HEK293T (cell line): ENCODE results near the gene PRSS27.

Experiments
- CTCF ChIA-PET: fragments of 350-600 bp; formaldehyde crosslinking; extraction: SDS; loops from one replicate; lab custom pipeline; 2021; ENCODE audit warnings: antibody characterized with exemption, inconsistent platforms; lab: Yijun Ruan, JAX
- POLR2A ChIA-PET: fragments of 350-600 bp; formaldehyde crosslinking; extraction: SDS; loops from one replicate; lab custom pipeline; 2020; ENCODE audit warnings: antibody characterized with exemption, inconsistent platforms; lab: Yijun Ruan, JAX
- DNase-seq: peaks from one replicate; pipeline ENCODE4 v3.0.0; 2012; ENCODE audit warnings: mixed read lengths; ENCODE audit errors: extremely low spot score
- ARNT ChIP-seq: fragments of 450-650 bp; IDR thresholded peaks from 2 replicates; pipeline ENCODE4 v1.6.1; 2017; ENCODE audit warnings: mild to moderate bottlenecking
- BHLHE40 ChIP-seq: fragments of 450-650 bp; IDR thresholded peaks from 2 replicates; pipeline ENCODE4 v1.6.1; 2016; ENCODE audit warnings: mild to moderate bottlenecking, moderate library complexity, borderline replicate concordance
- CTBP1 ChIP-seq: fragments of 450-650 bp; IDR thresholded peaks from 2 replicates; pipeline ENCODE4 v1.6.1; 2016; ENCODE audit warnings: borderline replicate concordance
- ELF4 ChIP-seq: fragments of 450-650 bp; IDR thresholded peaks from 2 replicates; pipeline ENCODE4 v1.6.1; 2017; ENCODE audit warnings: antibody characterized with exemption
- FOXA1 ChIP-seq: fragments of 450-650 bp; IDR thresholded peaks from 2 replicates; pipeline ENCODE4 v1.6.1; 2016; ENCODE audit warnings: mild to moderate bottlenecking
- FOXK2 ChIP-seq: fragments of 450-650 bp; IDR thresholded peaks from 2 replicates; pipeline ENCODE4 v1.6.1; 2016; ENCODE audit warnings: mild to moderate bottlenecking
- FOXM1 ChIP-seq: fragments of 450-650 bp; IDR thresholded peaks from 2 replicates; pipeline ENCODE4 v1.6.1; 2017; ENCODE audit warnings: mild to moderate bottlenecking, borderline replicate concordance
- HDGF ChIP-seq: fragments of 450-650 bp; IDR thresholded peaks from 2 replicates; pipeline ENCODE4 v1.6.1; 2017; ENCODE audit warnings: antibody characterized with exemption, borderline replicate concordance
- L3MBTL2 ChIP-seq: fragments of 450-650 bp; conservative IDR thresholded peaks from 2 replicates; pipeline ENCODE4 v1.6.1; 2016; ENCODE audit warnings: mild to moderate bottlenecking
- LEF1 ChIP-seq: fragments of 450-650 bp; IDR thresholded peaks from 2 replicates; pipeline ENCODE4 v1.6.1; 2017; ENCODE audit warnings: mild to moderate bottlenecking, borderline replicate concordance
- NFRKB ChIP-seq: fragments of 450-650 bp; IDR thresholded peaks from 2 replicates; pipeline ENCODE4 v1.6.1; 2016; ENCODE audit warnings: mild to moderate bottlenecking, moderate library complexity
- SP1 ChIP-seq: fragments of 450-650 bp; IDR thresholded peaks from 2 replicates; pipeline ENCODE4 v1.6.1; 2017
- SUZ12 ChIP-seq: fragments of 450-650 bp; IDR thresholded peaks from 2 replicates; pipeline ENCODE4 v1.6.1; 2016; ENCODE audit warnings: mild to moderate bottlenecking
- TARDBP ChIP-seq: fragments of 450-650 bp; IDR thresholded peaks from 2 replicates; pipeline ENCODE4 v1.6.1; 2016
- ZNF384 ChIP-seq: fragments of 450-650 bp; IDR thresholded peaks from 2 replicates; pipeline ENCODE4 v1.6.1; 2016
- TF ChIP-seq, protein P1 (sequence below): fragments of 450-650 bp; IDR thresholded peaks from 2 replicates; pipeline ENCODE4 v1.6.1; 2016

Gene PRSS27

DNA sequence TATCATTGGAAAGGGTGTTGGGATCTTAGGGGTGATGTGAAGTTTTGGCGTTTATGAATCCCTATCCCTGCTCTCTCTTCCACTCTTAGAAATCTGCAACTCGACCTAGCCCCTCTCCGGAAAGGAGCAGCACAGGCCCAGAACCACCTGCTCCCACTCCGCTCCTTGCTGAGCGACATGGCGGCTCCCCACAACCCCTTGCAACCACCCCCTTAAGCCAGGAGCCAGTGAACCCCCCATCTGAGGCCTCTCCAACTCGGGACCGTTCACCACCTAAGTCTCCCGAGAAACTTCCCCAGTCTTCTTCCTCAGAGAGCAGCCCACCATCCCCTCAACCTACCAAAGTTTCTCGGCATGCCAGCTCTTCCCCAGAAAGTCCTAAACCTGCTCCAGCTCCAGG is 41.4 kb upstream of the PRSS27 start:
- ChIA-PET CTCF (no interaction called here), POLR2A (no interaction called here)
- DNase-seq = no peak
- no peak for TF ChIP-seq ZNF384
- TF ChIP-seq, protein P1, sequence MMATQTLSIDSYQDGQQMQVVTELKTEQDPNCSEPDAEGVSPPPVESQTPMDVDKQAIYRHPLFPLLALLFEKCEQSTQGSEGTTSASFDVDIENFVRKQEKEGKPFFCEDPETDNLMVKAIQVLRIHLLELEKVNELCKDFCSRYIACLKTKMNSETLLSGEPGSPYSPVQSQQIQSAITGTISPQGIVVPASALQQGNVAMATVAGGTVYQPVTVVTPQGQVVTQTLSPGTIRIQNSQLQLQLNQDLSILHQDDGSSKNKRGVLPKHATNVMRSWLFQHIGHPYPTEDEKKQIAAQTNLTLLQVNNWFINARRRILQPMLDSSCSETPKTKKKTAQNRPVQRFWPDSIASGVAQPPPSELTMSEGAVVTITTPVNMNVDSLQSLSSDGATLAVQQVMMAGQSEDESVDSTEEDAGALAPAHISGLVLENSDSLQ = no peak
- no peak for TF ChIP-seq FOXM1
- no peak for TF ChIP-seq FOXA1

DNA sequence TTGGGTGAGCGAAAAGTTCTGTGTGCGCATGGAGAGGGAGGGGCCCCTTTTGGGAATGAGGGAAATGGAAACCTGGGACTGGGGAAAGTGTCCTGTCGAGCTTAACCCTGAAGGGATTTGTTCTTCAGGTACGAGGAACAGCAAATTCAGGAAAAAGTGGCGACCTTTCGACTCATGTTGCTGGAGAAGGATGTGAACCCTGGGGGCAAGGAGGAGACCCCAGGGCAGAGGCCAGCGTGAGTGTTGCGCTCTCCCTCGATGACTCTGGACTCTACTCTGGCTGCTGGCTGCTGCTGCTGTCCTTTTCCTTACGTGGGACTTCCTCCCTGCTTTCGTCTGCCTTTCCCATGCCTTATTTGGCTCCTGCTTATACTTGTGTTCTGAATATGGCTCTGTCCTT is 37.3 kb upstream of the PRSS27 start:
- no peak for DNase-seq
- TF ChIP-seq, protein P1 = no peak
- TF ChIP-seq ARNT (no peak), LEF1 (no peak), CTBP1 (no peak), ZNF384 (no peak), L3MBTL2 (no peak), TARDBP (no peak), ELF4 (no peak), BHLHE40 (no peak), FOXK2 (no peak), FOXM1 (no peak), HDGF (no peak)
- POLR2A ChIA-PET = interaction anchor here (0.7 kb wide), 1 partner anchor 21 kb away, joined by 4 read pairs; no protein-coding TSS in a partner anchor
- CTCF ChIA-PET = no interaction called here

DNA sequence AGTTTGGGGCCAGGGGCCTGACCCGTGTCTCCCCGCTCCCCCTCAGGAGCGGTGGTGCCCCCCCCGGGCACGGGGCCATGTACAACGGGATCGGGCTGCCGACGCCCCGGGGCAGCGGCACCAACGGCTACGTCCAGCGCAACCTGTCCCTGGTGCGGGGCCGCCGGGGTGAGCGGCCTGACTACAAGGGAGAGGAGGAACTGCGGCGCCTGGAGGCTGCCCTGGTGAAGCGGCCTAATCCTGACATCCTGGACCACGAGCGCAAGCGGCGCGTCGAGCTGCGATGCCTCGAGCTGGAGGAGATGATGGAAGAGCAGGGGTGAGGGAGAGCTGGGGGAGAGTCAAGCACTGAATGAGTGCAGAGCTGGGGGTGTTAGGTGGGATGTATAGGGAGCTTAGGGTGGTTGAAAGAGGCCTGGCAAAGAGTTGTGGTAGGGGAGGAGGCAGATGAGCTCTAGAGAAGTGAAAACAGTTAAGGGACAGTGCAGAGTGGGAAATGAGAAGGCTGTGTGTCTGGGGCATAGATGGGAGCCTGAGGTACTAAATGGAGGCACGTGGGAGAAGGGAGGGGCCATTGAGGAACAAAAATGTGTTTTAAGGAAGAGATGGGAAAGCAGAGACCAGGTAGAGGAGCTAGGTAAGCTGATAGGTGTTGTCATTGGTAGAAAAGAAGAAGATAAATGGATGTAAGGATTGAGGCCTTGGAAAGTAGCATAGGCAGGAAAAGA is 36.4 kb upstream of the PRSS27 start:
- CTCF ChIA-PET = no interaction called here
- DNase-seq = no peak
- TF ChIP-seq BHLHE40 = no peak
- no peak for TF ChIP-seq SUZ12
- TF ChIP-seq ELF4 = no peak
- TF ChIP-seq SP1 = no peak
- TF ChIP-seq, protein P1 = no peak
- TF ChIP-seq LEF1 = no peak
- TF ChIP-seq FOXM1 = no peak
- POLR2A ChIA-PET = interaction anchor here (1.0 to 1.1 kb wide), 2 partner anchors 18 to 75 kb away, joined by 3 read pairs; no protein-coding TSS in a partner anchor

DNA sequence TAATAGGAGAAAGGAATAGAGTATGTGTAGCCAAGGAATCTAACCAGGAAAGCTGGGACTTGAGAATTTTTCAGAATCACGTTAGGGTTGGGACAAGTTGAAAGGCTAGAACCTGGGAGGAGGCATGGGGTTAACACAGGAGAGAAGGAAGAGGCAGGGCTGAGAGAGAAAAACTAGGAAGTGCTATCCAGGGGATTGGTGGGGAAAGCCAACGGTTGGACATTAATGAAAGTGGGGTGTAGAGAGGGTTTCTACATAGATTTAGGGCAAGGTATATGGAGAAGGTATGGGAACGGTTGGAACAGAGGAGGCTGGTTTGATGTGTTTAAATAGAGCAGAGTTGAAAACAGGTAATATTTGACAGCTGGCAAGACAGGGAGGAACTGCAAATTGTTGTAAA is 35.1 kb upstream of the PRSS27 start:
- no peak for TF ChIP-seq NFRKB
- no peak for TF ChIP-seq ZNF384
- TF ChIP-seq SP1 = no peak
- no peak for TF ChIP-seq FOXM1
- no peak for TF ChIP-seq HDGF
- no peak for TF ChIP-seq CTBP1
- no peak for TF ChIP-seq L3MBTL2
- no peak for TF ChIP-seq LEF1
- no peak for TF ChIP-seq TARDBP
- no peak for TF ChIP-seq FOXK2
- TF ChIP-seq, protein P1 = no peak
- TF ChIP-seq ARNT = no peak
- no peak for TF ChIP-seq FOXA1
- TF ChIP-seq BHLHE40 = no peak
- no peak for TF ChIP-seq SUZ12
- no peak for TF ChIP-seq ELF4
- ChIA-PET CTCF (no interaction called here), POLR2A (interaction anchor here (4.3 kb wide), 1 partner anchor 20 kb away, joined by 42 read pairs; no protein-coding TSS in a partner anchor)
- no peak for DNase-seq

DNA sequence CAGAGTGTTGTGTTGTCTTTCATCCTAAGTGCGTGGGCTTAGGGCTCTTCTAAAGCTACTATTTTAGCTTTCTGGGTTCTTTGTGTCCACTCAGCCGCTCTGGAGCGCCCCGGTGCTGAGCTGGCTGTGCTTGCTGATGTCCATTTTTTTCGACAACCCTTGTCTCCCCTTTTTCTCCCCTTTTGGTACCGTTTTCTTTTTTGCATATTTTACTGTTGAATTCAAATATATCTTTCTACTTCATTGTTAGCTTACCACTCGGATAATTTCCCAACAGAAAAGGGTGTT is 33.7 kb upstream of the PRSS27 start:
- ChIA-PET POLR2A (interaction anchor here (0.6 to 4.3 kb wide), 7 partner anchors 15 to 128 kb away, joined by 3 to 42 read pairs (median 13); partner anchors contain the start of genes ELOB and KCTD5), CTCF (interaction anchor here (0.7 kb wide), 1 partner anchor 16 kb away, joined by 3 read pairs; no protein-coding TSS in a partner anchor)
- DNase-seq = no peak
- no peak for TF ChIP-seq ZNF384
- TF ChIP-seq NFRKB = no peak
- TF ChIP-seq LEF1 = no peak
- no peak for TF ChIP-seq HDGF
- no peak for TF ChIP-seq FOXM1
- no peak for TF ChIP-seq SUZ12
- no peak for TF ChIP-seq ARNT
- TF ChIP-seq ELF4 = no peak
- no peak for TF ChIP-seq SP1
- no peak for TF ChIP-seq TARDBP
- no peak for TF ChIP-seq FOXK2
- no peak for TF ChIP-seq L3MBTL2
- TF ChIP-seq CTBP1 = no peak
- TF ChIP-seq BHLHE40 = no peak
- TF ChIP-seq, protein P1 = no peak
- TF ChIP-seq FOXA1 = no peak
